SU-DHL-6 (cell line): Measurements from ENCODE around the gene EVC.

Source experiments
- H2AFZ ChIP-seq: fragments of 200-600 bp; sonication (generic); 2 replicates; pipeline ENCODE4 v1.6.1; 2014; ENCODE audit warnings: low read depth, mild to moderate bottlenecking, moderate library complexity, mixed read lengths, antibody characterized with exemption, low read length; ENCODE audit not compliant: severe bottlenecking
- H3F3A ChIP-seq: fragments of 200-600 bp; shearing (Covaris generic); 2 replicates; pipeline ENCODE4 v1.6.0; 2016; ENCODE audit warnings: antibody characterized with exemption, mild to moderate bottlenecking; ENCODE audit not compliant: insufficient read depth
- H3K27ac ChIP-seq: fragments of 200-600 bp; sonication (generic); 2 replicates; pipeline ENCODE4 v1.5.1; 2016; ENCODE audit warnings: low read depth, mild to moderate bottlenecking, low read length, moderate library complexity, mixed read lengths
- H3K27me3 ChIP-seq: fragments of 200-600 bp; sonication (generic), shearing (Covaris generic); 2 replicates; pipeline ENCODE4 v1.6.0; 2014; ENCODE audit warnings: mild to moderate bottlenecking, low read length
- H3K36me3 ChIP-seq: fragments of 200-600 bp; sonication (generic); 2 replicates; pipeline ENCODE4 v1.6.1; 2014; ENCODE audit warnings: mild to moderate bottlenecking, low read length, mixed read lengths
- H3K4me2 ChIP-seq: fragments of 300-600, 200-600 bp; shearing (Covaris generic), sonication (generic); 2 replicates; pipeline ENCODE4 v1.6.0; 2014; ENCODE audit warnings: low read length, low read depth, mild to moderate bottlenecking; ENCODE audit not compliant: poor library complexity, severe bottlenecking
- H3K4me3 ChIP-seq: fragments of 200-600 bp; sonication (generic); 2 replicates; pipeline ENCODE4 v1.5.1; 2014; ENCODE audit warnings: antibody characterized with exemption, low read length, mild to moderate bottlenecking, mixed read lengths; ENCODE audit not compliant: insufficient read depth, poor library complexity, severe bottlenecking
- H3K79me2 ChIP-seq: fragments of 200-600 bp; sonication (generic); 2 replicates; pipeline ENCODE4 v1.6.1; 2014; ENCODE audit warnings: mild to moderate bottlenecking, low read length, moderate library complexity; ENCODE audit not compliant: insufficient read depth
- H3K9ac ChIP-seq: fragments of 200-600 bp; sonication (generic); 2 replicates; pipeline ENCODE4 v1.7.0; 2014; ENCODE audit warnings: mild to moderate bottlenecking, low read length
- H3K9me2 ChIP-seq: fragments of 200-600 bp; sonication (generic); replicated peaks from 2 replicates; pipeline ENCODE4 v1.6.1; 2014; ENCODE audit warnings: low read length; ENCODE audit not compliant: insufficient read depth
- H3K9me3 ChIP-seq: fragments of 200-600 bp; sonication (generic); 2 replicates; pipeline ENCODE4 v1.6.1; 2014; ENCODE audit warnings: low read length, mixed read lengths; ENCODE audit not compliant: insufficient read depth
- H4K20me1 ChIP-seq: fragments of 200-600 bp; sonication (generic); 2 replicates; pipeline ENCODE4 v1.6.1; 2014; ENCODE audit warnings: low read depth, mild to moderate bottlenecking, antibody characterized with exemption, low read length, moderate library complexity, mixed read lengths
- EZH2phosphoT487 ChIP-seq: fragments of 200-600 bp; sonication (generic), shearing (Covaris generic); conservative IDR thresholded peaks from 2 replicates; pipeline ENCODE4 v1.6.1; 2018; ENCODE audit warnings: mild to moderate bottlenecking, antibody characterized with exemption, low read length, moderate library complexity, mixed read lengths
- TF ChIP-seq, protein P1 (sequence below): fragments of 200-600 bp; sonication (generic); IDR thresholded peaks from one replicate; pipeline ENCODE4 v1.5.1; 2017; ENCODE audit warnings: antibody characterized with exemption, mild to moderate bottlenecking, low read length, moderate library complexity; ENCODE audit not compliant: insufficient read depth, poor library complexity, severe bottlenecking

The EVC gene

DNA sequence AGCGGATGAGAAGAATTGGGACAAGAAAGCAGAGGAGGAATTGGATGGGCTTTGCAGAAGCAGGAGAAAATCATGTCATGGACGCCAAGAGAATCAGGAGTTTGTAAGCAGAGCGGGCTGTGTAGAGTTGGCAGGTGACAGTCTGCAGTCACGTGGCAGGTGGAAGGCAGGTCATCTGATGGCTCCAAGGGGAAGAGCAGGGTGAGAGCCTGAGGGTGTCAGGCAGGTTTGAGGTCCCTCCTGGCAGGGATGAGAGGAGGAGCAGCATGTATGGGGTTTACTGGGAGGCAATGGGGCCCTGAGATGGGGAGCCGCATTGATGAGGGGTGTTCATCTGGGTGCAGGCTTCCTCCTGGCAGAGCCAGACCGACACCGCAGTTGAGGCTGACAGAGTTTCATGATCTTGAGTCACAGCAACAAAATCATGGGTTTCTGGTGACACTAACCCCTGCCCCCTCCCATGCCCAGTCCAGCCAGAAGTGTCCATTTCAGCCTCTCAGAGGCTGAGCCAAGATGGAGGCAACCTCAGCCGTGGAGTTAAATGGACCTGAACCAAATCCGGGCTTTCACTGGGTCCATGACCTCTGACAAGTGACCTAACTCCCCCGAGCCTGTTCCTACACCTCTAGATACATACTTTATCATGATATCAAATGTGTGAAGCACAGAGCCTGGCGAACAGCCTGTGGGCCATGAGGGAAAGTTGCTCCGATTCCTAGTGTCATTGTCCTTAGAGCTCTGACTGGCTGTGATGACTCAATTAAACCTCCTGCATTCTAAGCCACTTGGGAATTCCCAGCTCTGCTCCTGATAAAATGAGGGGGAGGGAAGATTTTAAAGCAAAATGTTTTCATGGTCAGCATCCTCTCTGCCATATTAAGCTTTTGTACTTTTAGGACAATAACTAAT is 36.1 kb downstream of the EVC start:
- Histone ChIP-seq H3F3A (no peaks in the 10 kb centered on the region), H3K27ac (no peak overlapping the region), H3K27me3 (no peaks in the 10 kb centered on the region), H3K9me3 (no peaks in the 10 kb centered on the region), H2AFZ (no peak overlapping the region), H3K4me3 (no peak overlapping the region), H4K20me1 (no peaks in the 10 kb centered on the region), H3K79me2 (no peaks in the 10 kb centered on the region), H3K9me2 (no peaks in the 10 kb centered on the region), H3K36me3 (no peaks in the 10 kb centered on the region), H3K9ac (no peak overlapping the region), H3K4me2 (no peak overlapping the region)
- TF ChIP-seq, protein P1, sequence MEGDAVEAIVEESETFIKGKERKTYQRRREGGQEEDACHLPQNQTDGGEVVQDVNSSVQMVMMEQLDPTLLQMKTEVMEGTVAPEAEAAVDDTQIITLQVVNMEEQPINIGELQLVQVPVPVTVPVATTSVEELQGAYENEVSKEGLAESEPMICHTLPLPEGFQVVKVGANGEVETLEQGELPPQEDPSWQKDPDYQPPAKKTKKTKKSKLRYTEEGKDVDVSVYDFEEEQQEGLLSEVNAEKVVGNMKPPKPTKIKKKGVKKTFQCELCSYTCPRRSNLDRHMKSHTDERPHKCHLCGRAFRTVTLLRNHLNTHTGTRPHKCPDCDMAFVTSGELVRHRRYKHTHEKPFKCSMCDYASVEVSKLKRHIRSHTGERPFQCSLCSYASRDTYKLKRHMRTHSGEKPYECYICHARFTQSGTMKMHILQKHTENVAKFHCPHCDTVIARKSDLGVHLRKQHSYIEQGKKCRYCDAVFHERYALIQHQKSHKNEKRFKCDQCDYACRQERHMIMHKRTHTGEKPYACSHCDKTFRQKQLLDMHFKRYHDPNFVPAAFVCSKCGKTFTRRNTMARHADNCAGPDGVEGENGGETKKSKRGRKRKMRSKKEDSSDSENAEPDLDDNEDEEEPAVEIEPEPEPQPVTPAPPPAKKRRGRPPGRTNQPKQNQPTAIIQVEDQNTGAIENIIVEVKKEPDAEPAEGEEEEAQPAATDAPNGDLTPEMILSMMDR, result no peak
- no peak for TF ChIP-seq EZH2phosphoT487

DNA sequence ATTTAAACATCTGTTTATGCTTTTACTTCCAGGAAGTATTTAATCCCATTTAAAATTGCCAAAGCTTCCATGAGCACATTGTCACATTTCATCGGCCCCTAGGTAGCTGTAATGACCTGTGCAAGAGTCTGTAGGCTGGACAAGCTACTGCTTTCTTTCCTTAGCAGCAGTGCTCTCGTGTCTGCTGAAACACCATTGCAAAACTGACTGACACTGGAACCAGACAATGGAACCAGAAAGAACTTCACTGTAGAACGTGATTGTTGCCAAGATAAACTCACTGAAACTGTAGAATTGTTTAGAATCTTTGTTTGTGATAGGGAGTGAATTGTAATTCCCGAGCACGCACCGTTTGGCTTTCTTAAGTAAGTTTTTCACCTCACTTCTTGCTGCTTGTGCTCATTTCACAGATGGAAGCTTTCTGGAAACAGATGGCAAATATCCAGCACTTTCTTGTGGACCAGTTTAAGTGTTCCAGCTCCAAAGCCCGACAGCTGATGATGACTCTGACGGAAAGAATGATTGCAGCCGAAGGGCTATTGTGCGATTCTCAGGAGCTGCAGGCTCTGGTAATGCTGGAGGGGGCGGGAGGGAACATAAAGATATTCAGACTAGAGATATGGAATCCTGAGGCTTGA is 36.9 kb downstream of the EVC start:
- H4K20me1 ChIP-seq, result no peaks in the 10 kb centered on the region
- H3K9ac ChIP-seq, result no peak overlapping the region
- H3K27ac ChIP-seq, result no peak overlapping the region
- no peak overlapping the region for H3K4me3 ChIP-seq
- no peak overlapping the region for H3K4me2 ChIP-seq
- H3K9me3 ChIP-seq, result no peaks in the 10 kb centered on the region
- H3K36me3 ChIP-seq, result no peaks in the 10 kb centered on the region
- H2AFZ ChIP-seq, result no peak overlapping the region
- no peak for TF ChIP-seq EZH2phosphoT487
- TF ChIP-seq, protein P1, result no peak
- no peaks in the 10 kb centered on the region for H3K79me2 ChIP-seq
- no peaks in the 10 kb centered on the region for H3K27me3 ChIP-seq
- no peaks in the 10 kb centered on the region for H3F3A ChIP-seq
- no peaks in the 10 kb centered on the region for H3K9me2 ChIP-seq

DNA sequence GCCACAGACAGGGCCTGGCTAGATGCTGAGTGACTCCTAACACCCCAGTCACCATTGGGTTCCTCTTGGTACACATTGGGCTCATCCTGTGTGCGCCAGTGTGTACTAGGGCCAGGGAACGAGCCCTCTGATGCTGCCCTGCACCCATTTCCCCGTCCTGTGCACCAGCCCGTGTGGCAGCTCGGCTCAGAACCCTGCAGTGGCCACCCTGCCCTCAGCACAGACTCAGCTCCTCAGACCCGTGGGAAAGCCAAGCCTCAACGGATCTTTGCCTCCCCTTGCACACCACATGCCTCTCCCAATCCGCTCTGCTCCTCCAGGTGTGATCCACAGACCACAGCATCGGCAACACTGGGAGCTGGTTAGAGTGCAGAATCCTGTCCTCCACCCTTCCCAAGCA is 38.6 kb downstream of the EVC start:
- H4K20me1 ChIP-seq, result no peaks in the 10 kb centered on the region
- no peak for TF ChIP-seq EZH2phosphoT487
- TF ChIP-seq, protein P1, result no peak
- no peaks in the 10 kb centered on the region for H3K79me2 ChIP-seq
- H3K4me2 ChIP-seq, result no peak overlapping the region
- H3K9me3 ChIP-seq, result no peaks in the 10 kb centered on the region
- no peak overlapping the region for H2AFZ ChIP-seq
- no peaks in the 10 kb centered on the region for H3F3A ChIP-seq
- no peaks in the 10 kb centered on the region for H3K27me3 ChIP-seq
- H3K9ac ChIP-seq, result no peak overlapping the region
- H3K27ac ChIP-seq, result no peak overlapping the region
- no peaks in the 10 kb centered on the region for H3K9me2 ChIP-seq
- H3K36me3 ChIP-seq, result no peaks in the 10 kb centered on the region
- H3K4me3 ChIP-seq, result no peak overlapping the region
